HG02884 (cell line): ENCODE measurements around the gene NTN1.
"Not testable (repeated sequence)": the region's sequence is repeated elsewhere in the genome, so short reads cannot be mapped to it uniquely, and the experiment has no call there.

ENCODE experiments used
- ATAC-seq: cut with Tn5 transposase; IDR thresholded peaks from one replicate; pipeline ENCODE4 v1.9.1; 2021; ENCODE audit warnings: mild to moderate bottlenecking, moderate library complexity; ENCODE audit not compliant: unreplicated experiment

Gene NTN1

GRCh38 chr17:9021158-9021991, at the start of gene NTN1:
TSS of gene NTN1 (plus strand) at chr17:9021510. CDS start at chr17:9022374, 864 bp downstream.
- ATAC-seq: peak; percentile 51

DNA sequence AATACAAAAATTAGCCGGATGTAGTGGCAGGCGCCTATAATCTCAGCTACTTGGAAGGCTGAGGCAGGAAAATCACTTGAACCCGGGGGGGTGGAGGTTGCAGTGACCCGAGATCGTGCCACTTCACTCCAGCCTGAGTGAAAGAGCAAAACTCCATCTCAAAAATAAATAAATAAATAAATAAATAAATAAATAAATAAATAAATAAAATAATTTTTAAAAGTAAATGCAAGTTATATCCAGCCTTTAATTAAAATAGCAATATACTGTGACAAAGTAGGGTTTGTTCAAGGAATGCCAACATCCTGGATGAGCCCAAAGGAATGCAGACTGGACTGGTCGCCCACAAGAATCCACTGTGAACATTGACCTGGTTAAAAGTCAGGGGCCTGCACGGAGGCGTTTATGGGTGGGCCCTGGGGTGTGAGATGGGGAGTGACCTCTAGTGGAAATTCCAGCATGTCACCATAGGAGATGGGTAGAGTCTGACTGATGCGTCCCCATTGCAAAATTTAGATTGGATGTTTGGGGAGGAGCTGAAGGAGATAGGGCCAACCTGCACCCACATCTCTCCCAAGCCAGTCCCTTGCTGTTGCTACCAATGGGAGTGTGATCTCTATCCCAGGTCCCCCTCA, 46.1 kb upstream of the NTN1 start:
- no peak for ATAC-seq

DNA sequence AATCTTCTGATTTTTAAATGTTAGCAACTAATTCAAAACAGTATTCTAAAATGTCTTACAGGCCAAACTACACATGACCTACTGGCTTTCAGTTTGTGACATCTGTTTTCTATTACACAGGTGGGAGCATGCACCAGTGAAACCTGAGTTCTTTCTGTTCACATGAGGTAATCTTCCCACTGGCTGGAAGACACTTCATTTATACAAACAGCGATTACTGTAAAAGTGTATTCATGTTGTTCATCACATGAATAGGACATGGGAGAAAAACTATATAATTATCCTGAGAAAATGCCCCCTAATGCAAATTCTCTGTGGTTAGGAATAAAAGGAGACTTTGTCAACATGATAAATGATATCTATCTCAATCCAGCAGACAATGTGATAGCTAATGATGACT, 44.7 kb upstream of the NTN1 start:
- ATAC-seq: no peak

- no peak for ATAC-seq
These were observed 41.6 kb upstream of the NTN1 start for GRCh38 chr17:8979715-8980114.

- ATAC-seq: no peak
These were observed 39.9 kb upstream of the NTN1 start for GRCh38 chr17:8981443-8981842.

- ATAC-seq: not testable (repeated sequence)
These were observed 37.1 kb upstream of the NTN1 start for GRCh38 chr17:8984225-8984624.

DNA sequence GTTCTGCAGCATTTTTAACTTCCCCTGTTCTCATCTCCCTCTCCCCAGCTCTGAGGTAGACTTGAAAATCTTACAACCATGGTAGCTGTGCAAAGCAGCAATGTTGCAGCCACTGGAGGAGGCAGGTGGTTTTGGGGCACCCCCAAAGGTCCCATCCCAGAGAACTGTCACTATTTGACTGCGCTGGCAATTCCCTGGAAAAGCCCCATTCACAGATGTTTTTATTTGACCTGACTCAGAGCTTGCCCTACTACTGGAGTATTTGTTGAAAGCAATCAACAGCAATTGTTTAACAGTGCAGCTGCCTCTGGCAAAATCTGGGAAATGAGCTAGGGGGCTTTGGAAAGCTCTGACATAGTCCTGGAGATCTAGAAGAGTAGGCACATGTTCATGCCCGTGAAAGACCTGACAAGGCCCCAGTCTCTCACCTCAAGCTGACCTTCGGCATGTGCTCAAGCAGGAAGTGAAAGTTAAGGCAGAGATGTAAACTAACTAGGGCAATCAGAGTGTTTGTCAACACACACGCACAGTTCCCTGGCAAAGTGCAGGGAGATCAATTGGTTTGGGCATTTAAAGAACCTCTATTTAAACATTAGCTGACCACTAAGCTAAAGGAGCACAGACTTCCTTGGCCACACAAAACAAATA, 36.1 kb upstream of the NTN1 start:
- no peak for ATAC-seq

GRCh38 chr17:8986295-8986694, 35.0 kb upstream of the NTN1 start:
- no peak for ATAC-seq

- ATAC-seq: not testable (repeated sequence)
These were observed 32.9 kb upstream of the NTN1 start for GRCh38 chr17:8988263-8988935.

GRCh38 chr17:8991514-8992285, 29.6 kb upstream of the NTN1 start:
- ATAC-seq: no peak

DNA sequence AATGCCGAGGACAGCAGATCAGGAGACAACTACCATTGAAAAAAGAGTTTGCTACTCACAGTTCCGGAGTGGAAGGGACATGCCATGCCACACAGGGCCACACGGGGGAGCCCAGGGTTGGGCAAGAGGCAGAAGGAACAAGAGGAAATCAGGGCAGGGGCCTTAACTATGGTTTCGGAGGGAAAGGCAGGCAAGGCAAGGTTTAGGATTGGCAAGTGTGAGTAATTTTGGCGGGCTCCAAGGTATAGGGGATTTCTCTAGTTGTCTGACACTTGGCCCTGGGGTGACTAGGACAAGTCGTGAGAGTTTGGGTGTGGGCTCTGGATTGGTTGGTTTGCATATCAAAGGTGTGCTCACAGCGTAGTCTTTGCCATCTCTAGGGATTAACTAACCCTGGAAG, 27.0 kb upstream of the NTN1 start:
- no peak for ATAC-seq

GRCh38 chr17:8995711-8996110, 25.6 kb upstream of the NTN1 start:
- no peak for ATAC-seq

GRCh38 chr17:8997994-8998628, 23.2 kb upstream of the NTN1 start:
- ATAC-seq: no peak

- ATAC-seq: no peak
These were observed 19.8 kb upstream of the NTN1 start for GRCh38 chr17:9001559-9001958.

GRCh38 chr17:9002227-9002605, 19.1 kb upstream of the NTN1 start:
- no peak for ATAC-seq

GRCh38 chr17:9002606-9003354, 18.5 kb upstream of the NTN1 start:
- ATAC-seq: no peak

GRCh38 chr17:9003355-9004131, 17.8 kb upstream of the NTN1 start:
- ATAC-seq: no peak

DNA sequence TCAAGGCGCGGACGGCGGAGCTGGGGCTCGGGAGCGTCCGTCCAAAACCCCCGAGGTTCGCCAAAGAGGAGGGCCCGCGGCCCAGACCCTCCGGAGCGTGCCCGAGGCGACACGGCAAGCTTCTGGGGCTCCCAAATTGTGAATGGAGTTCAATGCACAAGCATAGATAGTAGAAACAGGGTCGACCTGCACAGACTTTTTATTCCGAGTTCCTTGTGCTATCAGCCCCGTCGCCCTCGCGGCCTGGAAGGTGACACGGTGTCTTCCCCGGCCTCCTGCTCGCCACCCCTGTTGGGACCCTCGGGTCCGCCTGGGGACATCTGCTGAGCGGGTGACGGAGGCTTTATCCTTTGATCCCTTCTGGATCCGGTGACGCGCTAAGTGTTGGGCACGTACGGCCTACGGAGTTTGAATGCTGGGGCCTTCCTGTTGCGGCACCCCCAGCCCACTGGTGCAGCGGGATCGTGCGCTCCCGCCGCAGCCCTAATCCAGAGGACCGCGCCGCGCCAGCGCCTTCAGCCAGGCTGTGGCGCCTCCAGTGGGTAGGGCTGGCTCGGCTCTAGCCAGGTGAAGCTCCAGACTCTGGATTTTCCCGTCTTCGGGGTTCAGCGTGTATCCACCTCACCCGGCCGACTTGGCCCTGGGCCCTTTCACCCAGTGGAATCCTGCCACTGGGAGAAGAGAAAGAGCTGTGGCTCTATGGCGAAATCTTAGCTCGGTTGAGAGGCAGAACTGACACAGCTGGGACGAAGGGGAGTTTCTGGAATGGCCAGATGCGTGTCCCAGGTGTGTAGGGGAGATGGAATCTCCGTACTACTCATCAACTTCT, 17.0 kb upstream of the NTN1 start:
- ATAC-seq: no peak
